GM12874 (cell line): Measurements from ENCODE around the gene NCKAP5.

Source experiments
- TF ChIP-seq, protein P1 (sequence below): IDR thresholded peaks from 2 replicates; pipeline ENCODE4 v1.5.1; 2011; ENCODE audit warnings: low read depth, mild to moderate bottlenecking, control low read depth, low read length, moderate library complexity; ENCODE audit not compliant: insufficient read depth

The NCKAP5 gene

DNA sequence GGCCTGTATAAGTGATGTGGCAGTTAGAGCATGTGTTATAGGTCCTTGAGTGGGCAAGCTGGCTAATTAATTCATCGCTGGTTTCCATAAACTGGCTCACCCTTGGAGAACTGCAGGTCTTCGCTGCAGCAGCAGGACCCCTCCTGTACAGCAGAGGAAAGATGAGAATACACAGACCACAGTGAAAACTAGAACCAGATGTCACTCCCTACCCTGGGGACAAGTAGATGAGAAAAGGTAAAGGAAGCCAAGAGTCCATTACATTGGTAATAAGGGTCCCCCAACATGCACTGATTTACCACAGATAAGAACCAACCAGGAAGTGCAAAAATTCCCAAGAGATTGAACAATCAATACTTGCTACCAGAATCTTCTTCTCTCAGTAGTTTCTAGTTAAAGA, 482.6 kb downstream of the NCKAP5 start:
- TF ChIP-seq, protein P1, sequence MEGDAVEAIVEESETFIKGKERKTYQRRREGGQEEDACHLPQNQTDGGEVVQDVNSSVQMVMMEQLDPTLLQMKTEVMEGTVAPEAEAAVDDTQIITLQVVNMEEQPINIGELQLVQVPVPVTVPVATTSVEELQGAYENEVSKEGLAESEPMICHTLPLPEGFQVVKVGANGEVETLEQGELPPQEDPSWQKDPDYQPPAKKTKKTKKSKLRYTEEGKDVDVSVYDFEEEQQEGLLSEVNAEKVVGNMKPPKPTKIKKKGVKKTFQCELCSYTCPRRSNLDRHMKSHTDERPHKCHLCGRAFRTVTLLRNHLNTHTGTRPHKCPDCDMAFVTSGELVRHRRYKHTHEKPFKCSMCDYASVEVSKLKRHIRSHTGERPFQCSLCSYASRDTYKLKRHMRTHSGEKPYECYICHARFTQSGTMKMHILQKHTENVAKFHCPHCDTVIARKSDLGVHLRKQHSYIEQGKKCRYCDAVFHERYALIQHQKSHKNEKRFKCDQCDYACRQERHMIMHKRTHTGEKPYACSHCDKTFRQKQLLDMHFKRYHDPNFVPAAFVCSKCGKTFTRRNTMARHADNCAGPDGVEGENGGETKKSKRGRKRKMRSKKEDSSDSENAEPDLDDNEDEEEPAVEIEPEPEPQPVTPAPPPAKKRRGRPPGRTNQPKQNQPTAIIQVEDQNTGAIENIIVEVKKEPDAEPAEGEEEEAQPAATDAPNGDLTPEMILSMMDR: no peak

- TF ChIP-seq, protein P1: no peak
Measured at GRCh38 chr2:133082034-133082433, 486.2 kb downstream of the NCKAP5 start.

DNA sequence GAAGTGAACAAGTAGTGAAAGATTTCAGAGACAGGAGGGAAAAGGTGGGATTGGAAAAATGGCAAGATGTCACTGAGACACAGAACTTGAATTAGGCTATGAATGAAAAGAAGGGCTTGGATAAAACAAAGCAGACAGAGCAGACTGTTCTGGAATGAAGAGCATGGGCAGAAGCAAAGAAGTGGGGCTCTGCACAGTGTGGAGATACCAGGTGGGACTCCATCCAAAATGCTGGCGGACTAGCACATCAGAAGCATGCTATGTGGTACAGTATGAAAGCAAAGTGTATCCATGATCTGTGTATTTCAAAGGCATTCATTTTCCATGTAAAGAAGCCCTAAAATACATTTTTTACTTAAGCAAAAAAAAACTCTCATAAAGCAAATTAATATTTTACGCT, 487.4 kb downstream of the NCKAP5 start:
- TF ChIP-seq, protein P1: no peak

GRCh38 chr2:133078667-133079411, 489.4 kb downstream of the NCKAP5 start:
- TF ChIP-seq, protein P1: no peak

DNA sequence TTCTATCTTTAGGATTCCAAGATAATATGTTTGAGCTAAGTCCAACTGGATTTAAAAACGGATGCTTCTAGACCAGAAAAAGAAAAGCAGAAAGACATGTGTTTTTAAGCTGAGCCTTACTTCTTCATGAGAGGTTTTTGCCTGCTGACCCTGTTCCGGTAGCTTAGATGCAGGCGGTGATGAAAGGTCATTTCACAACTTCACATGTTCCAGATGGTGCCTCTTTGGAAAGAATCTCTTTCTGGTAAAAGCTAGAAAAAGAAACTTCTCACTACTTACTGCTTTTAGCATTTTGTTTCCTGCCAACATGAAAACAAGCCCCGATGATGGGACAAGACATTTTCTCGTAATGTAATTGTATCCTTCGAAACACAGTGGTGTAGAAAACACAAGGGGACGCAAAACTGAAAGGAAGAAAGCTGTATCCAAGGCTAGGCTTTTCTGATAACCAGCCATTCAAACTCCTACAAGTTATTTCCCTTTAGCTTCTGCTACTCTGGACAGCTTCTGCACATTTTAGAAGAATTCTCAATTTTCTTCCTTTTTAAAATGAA, 490.9 kb downstream of the NCKAP5 start:
- TF ChIP-seq, protein P1: no peak

GRCh38 chr2:133072837-133073694, 495.2 kb downstream of the NCKAP5 start:
- TF ChIP-seq, protein P1: no peak

- TF ChIP-seq, protein P1: no peak
Measured at GRCh38 chr2:133063775-133064174, 504.5 kb downstream of the NCKAP5 start.
